ENCODE data around the gene TMED8.

The TMED8 gene

DNA sequence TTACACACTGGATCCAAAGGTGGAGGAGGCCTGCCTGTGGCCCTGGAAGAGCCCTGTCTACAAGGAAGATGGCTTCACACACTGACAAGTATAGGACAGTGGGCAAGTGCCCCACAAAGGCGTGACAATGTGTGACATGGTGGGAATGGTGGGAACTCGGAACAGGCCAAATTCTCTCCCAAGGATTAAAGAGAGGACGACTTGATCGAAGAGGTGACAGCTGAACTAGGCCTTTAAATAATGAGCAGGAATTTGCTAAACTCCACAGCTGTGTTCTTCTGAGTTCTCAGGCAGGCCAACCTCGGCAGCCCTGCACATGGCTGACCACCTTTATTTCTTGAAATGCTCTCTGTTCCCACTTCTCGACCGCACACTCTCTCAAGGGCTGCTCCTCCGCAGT is 80.0 kb downstream of the TMED8 start:
- no peak for DNase-seq (ENCODE audit: low read depth, low spot score)

DNA sequence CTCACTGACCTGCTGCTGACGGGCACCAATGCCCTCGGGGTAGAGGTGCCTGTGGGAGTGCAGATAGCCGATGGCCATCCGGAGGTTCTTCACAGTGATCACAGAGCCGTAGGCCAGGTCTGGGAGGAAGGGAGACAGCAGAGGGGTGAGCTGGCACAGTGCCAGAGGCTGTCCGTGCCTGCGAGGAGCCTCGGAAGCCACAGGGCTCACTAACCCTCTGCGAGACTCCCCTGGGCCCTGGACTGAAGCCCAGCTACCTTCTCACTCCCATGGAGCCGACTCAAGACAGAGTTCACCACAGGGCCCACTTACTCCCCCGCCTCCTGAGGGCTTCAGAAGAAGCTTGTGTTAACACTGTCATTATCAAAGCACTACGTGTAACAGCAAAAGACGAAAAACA is 80.7 kb downstream of the TMED8 start:
- no peak for DNase-seq (ENCODE audit: low read depth, low spot score)

DNA sequence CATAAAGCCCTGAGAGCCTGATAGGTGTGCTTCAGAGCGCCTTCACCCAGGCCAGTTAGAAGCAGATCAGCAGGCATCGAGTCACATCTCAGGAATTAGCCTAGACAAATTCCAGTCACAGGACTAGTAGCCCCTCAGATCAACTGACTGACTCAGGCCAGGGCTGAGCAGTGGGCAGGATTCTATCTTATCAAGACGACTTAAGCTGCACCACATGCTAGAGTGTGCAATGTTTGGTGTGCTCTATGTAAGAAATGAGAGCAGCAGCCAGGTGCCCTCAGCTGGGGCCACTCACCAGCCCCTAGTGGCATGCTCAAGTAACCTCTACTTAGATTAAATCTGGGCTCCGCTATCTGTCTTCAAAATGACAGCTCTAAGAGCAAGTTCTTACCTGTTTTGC is 86.2 kb downstream of the TMED8 start:
- DNase-seq (ENCODE audit: low read depth, low spot score): no peak

DNA sequence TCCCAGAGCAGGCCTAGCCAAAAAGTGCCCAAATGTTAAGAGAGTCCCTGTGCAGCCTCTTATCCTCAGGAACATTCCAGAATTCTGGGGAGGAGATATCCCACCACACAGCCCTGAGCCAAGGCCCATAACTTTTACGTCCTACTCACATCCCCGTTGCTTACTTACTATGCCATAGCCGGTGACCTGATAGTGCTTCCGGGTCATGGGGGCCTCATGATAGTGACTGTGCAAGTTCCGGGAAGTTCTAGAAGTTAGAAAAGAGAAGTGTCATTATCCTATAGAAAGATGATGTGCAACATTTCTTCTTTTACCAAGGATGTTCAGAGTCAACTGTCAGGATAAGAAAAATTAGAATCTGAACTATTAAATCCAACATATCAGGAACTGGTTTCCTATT is 90.3 kb downstream of the TMED8 start:
- no peak for DNase-seq (ENCODE audit: low read depth, low spot score)
